ENCODE results near the gene EDEM2. TPM values are rescaled to one million over a fixed set of nuclear protein-coding genes. Genes with fewer than 3 reads are reported as not detected.

The EDEM2 gene
- total RNA-seq, 1 experiment from 2014 or later = 22.8 TPM

DNA sequence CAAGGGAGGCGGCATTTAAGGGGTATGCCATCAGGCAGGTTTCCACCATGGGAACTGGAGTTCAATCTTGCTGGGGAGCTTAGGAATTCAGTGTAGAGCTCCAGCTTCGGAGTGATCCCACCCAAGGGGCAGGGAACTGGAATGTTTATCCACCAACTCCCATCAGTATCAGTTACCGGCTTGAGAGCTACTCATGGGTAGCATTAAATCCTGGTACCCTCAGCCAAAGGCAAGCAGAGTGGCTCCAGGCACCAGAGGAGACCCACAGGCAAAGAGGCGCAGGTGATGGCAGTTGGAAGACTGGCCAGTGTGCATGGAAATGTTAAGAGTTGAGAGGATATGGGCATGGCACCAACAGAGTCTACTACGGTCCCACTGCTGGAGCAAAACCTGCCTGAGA lies 14.1 kb downstream of the EDEM2 start:
- H3K9ac ChIP-seq (ENCODE audit: low read length) = no peak overlapping the region
- H3K27ac ChIP-seq (ENCODE audit: low read depth, low read length) = no peak overlapping the region
- no peaks in the 10 kb centered on the region for H3K9me2 ChIP-seq (ENCODE audit: insufficient read depth)
- no peaks in the 10 kb centered on the region for H3K27me3 ChIP-seq (ENCODE audit: insufficient read depth, low read length)
- no TSS peak for BruUV-seq (replicated peaks)
- TF ChIP-seq POLR2AphosphoS5 (IDR thresholded peaks at IDR 0.05; ENCODE audit: low read depth, low read length) (no peak), SRF (IDR thresholded peaks at IDR 0.05; ENCODE audit: low read depth) (no peak), REST (IDR thresholded peaks at IDR 0.05; ENCODE audit: low read depth) (no peak), POLR2A (IDR thresholded peaks at IDR 0.05; ENCODE audit: borderline replicate concordance, extremely low read depth, insufficient read depth, insufficient read length) (no peak), EZH2 (IDR thresholded peaks at IDR 0.05) (no peak), JUND (IDR thresholded peaks at IDR 0.05) (no peak), EZH2phosphoT487 (IDR thresholded peaks at IDR 0.05; ENCODE audit: borderline replicate concordance) (no peak), CBX3 (IDR thresholded peaks at IDR 0.05; ENCODE audit: low read depth) (no peak), FOSL1 (IDR thresholded peaks at IDR 0.05; ENCODE audit: low read depth) (no peak), SIN3A (IDR thresholded peaks at IDR 0.05; ENCODE audit: low read depth) (no peak), ZFX (IDR thresholded peaks at IDR 0.05) (no peak)
- TF ChIP-seq, protein P1, sequence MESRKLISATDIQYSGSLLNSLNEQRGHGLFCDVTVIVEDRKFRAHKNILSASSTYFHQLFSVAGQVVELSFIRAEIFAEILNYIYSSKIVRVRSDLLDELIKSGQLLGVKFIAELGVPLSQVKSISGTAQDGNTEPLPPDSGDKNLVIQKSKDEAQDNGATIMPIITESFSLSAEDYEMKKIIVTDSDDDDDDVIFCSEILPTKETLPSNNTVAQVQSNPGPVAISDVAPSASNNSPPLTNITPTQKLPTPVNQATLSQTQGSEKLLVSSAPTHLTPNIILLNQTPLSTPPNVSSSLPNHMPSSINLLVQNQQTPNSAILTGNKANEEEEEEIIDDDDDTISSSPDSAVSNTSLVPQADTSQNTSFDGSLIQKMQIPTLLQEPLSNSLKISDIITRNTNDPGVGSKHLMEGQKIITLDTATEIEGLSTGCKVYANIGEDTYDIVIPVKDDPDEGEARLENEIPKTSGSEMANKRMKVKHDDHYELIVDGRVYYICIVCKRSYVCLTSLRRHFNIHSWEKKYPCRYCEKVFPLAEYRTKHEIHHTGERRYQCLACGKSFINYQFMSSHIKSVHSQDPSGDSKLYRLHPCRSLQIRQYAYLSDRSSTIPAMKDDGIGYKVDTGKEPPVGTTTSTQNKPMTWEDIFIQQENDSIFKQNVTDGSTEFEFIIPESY (IDR thresholded peaks at IDR 0.05; ENCODE audit: extremely low read depth, insufficient replicate concordance, low read length) = no peak
- no peak overlapping the region for H3K4me3 ChIP-seq (replicated peaks in 1 of 2; ENCODE audit: low read depth in 1 of 2, low read length in 2 of 2)
- ATAC-seq = no peak
- H3K9me3 ChIP-seq (ENCODE audit: control insufficient read depth in 1 of 2, insufficient read depth in 1 of 2, low read depth in 1 of 2, low read length in 2 of 2) = no peaks in the 10 kb centered on the region
- intact Hi-C loops (cut with micrococcal nuclease) = no loop called here
- CTCF ChIA-PET = interaction anchor here (2.1 kb wide), 1 partner anchor 12 kb away, joined by 6 read pairs; no protein-coding TSS in a partner anchor
- H3K79me2 ChIP-seq (ENCODE audit: insufficient read depth, low read length) = no peaks in the 10 kb centered on the region
- no peak overlapping the region for H3K4me2 ChIP-seq (ENCODE audit: low read length)
- RAD21 ChIA-PET (ENCODE audit: low non-redundant PET in 1 of 2, low total read pairs in 2 of 2, uncharacterized antibody in 2 of 2, unreplicated experiment in 2 of 2) = no interaction called here
- DNase-seq (ENCODE audit: low read depth, low spot score) = no peak
- peaks cover 4 to 15% of the 10 kb centered on the region in 2 experiments for H3K36me3 ChIP-seq (ENCODE audit: control insufficient read depth in 1 of 2, insufficient read depth in 2 of 2, low read length in 2 of 2)
- H4K20me1 ChIP-seq (ENCODE audit: insufficient read depth) = no peaks in the 10 kb centered on the region
- no peaks in the 10 kb centered on the region for H3K4me1 ChIP-seq (ENCODE audit: control insufficient read depth in 1 of 2, insufficient read depth in 2 of 2, low read length in 2 of 2)
- POLR2A ChIA-PET = no interaction called here
- no peak overlapping the region for H2AFZ ChIP-seq (ENCODE audit: low read depth, low read length, poor library complexity, severe bottlenecking)

All from HCT116 (cell line).